DND-41 (cell line): ENCODE measurements around the gene SEC14L5.

ENCODE experiments used
- EZH2 ChIP-seq: IDR thresholded peaks from 3 replicates; pipeline ENCODE4 v1.6.1; 2012; ENCODE audit warnings: borderline replicate concordance, low read depth, mild to moderate bottlenecking, moderate library complexity, low read length, inconsistent platforms; ENCODE audit not compliant: severe bottlenecking
- TF ChIP-seq, protein P1 (sequence below): IDR thresholded peaks from 2 replicates; pipeline ENCODE4 v1.5.1; 2012; ENCODE audit warnings: borderline replicate concordance, low read length, moderate library complexity, mild to moderate bottlenecking; ENCODE audit not compliant: poor library complexity, severe bottlenecking; ENCODE audit errors: extremely low read depth

DNA sequence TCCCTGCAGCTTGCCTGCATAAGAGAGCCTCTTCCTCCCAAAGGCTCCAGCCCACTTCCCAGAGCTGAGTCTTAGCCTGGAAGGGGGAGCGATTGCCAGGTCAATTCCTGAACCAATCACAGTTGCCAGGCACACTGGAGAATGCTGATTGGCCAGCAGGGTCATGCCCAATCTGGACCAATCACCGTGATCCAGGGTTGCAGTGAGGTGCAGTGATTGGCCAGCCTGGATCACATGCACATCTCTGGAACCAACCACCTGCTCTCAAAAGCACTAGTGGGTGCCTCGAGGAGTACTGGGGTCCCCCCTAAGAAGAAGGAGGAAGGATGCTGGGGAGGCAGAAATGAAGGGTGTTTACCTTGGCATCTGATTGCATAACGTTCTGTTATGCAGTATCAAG, 57.2 kb downstream of the SEC14L5 start:
- TF ChIP-seq, protein P1, sequence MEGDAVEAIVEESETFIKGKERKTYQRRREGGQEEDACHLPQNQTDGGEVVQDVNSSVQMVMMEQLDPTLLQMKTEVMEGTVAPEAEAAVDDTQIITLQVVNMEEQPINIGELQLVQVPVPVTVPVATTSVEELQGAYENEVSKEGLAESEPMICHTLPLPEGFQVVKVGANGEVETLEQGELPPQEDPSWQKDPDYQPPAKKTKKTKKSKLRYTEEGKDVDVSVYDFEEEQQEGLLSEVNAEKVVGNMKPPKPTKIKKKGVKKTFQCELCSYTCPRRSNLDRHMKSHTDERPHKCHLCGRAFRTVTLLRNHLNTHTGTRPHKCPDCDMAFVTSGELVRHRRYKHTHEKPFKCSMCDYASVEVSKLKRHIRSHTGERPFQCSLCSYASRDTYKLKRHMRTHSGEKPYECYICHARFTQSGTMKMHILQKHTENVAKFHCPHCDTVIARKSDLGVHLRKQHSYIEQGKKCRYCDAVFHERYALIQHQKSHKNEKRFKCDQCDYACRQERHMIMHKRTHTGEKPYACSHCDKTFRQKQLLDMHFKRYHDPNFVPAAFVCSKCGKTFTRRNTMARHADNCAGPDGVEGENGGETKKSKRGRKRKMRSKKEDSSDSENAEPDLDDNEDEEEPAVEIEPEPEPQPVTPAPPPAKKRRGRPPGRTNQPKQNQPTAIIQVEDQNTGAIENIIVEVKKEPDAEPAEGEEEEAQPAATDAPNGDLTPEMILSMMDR = no peak
- no peak for TF ChIP-seq EZH2
